GM21723 (cell line): ENCODE data around the gene ZSCAN12.
A peak's percentile ranks its signal among the peaks of the same experiment; 100 is the strongest.
"Not testable (repeated sequence)": the region's sequence is repeated elsewhere in the genome, so short reads cannot be mapped to it uniquely, and the experiment has no call there.

Experiments used
- ATAC-seq: cut with Tn5 transposase; IDR thresholded peaks from one replicate; pipeline ENCODE4 v1.9.1; 2021; ENCODE audit warnings: mild to moderate bottlenecking, moderate library complexity; ENCODE audit not compliant: unreplicated experiment

The ZSCAN12 gene

DNA sequence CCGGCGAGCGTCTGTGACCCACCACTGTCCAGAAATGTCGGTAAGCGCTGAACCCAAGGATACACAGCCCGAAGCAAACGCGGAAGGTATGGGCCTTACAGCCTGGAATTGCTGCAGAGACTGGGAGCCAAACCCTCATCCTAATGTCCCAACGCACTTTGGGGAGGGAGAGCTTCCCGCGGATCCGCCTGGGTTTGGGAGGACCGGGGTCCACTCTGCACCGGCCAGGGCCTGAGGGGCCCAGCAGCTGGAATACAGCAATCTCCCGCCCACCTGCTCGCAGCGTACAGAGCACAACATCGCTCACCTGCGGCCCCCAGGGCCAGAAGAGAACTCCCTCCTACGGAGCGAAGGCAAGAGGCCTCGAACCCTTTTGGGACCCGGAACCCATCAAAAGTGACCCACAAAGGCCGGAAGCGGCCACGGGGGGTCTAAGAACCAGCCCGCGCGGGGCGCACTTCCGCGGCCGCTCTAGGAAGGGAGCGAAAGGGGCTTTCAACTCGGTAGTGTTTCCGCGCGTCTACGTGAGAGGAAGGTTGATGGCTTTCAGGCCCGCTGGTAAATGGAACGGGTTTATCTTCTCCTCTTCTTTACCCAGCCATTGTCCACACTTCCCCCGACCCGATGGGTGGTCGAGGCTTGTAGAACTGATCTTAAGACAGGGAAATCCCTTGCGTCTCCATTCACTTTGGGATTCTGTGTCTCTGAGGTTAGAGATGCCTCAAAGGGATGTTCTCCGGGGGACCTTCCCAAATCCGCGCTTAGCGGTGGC lies at the start of gene ZSCAN12:
ZSCAN12 (minus strand) TSS at position 398 of the 772 bp plus-strand sequence. CDS start 1,342 bp downstream, outside the sequence.
- peak; percentile 89 for ATAC-seq

DNA sequence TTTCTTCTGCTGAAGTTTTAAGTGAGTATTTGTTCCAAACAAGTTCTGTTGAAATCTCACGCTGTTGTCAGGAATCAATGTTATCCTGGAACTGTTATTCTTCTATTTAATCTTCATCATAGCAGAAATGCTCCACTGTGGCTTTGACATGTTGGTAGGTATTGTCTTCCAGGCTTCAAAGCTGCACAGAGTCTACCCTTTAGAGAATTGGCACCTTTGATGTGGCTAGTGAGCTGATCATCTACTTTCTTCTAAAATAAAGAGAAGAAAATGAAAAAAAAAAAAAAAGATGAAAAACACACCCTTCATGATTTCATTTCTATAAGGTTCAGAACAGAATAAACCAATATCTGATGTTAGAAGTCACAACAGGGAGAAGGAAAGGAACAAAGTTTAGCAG lies 49.5 kb upstream of the ZSCAN12 start:
- ATAC-seq, result no peak

DNA sequence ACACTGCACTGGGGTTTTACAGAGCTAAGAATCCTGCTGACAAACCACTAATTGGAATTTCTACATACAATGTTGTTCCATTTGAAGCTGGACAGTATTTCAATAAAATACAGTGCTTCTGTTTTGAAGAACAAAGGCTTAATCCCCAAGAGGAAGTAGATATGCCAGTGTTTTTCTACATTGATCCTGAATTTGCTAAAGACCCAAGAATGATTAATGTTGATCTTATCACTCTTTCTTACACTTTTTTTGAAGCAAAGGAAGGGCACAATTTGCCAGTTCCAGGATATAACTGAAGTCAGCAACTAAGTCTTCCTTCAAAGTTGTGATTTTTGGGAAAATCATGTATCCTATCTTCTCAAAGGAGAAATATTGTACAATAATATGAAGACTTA lies 48.0 kb upstream of the ZSCAN12 start:
- ATAC-seq, result not testable (repeated sequence)

DNA sequence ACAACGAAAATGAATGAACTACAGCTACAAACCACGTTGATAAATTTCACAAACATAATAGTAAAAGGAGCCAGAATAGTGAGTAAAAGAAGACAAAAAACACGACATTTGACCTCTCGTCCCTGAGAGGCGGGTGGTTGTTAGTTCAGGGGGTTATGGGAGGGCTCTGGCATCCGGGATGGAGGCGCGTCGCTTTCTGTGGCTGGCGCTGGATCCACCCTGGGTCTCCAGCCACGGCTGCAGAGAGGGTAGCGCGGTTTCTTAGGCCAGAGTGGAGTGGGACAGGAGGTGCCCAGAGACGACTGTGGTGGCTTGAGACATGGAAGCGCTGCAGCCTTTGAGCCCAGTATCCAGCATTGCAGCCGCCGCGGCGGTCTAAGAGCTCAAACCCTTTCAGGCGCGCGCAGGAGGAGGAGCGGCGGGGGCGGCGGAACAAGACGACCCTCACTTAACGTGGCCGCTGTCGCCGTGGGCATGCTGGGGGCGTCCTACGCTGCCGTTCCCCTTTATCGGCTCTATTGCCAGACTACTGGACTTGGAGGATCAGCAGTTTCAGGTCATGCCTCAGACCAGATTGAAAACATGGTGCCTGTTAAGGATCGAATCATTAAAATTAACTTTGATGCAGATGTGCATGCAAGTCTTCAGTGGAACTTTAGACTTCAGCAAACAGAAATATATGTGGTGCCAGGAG lies 47.4 kb upstream of the ZSCAN12 start:
- no peak for ATAC-seq

DNA sequence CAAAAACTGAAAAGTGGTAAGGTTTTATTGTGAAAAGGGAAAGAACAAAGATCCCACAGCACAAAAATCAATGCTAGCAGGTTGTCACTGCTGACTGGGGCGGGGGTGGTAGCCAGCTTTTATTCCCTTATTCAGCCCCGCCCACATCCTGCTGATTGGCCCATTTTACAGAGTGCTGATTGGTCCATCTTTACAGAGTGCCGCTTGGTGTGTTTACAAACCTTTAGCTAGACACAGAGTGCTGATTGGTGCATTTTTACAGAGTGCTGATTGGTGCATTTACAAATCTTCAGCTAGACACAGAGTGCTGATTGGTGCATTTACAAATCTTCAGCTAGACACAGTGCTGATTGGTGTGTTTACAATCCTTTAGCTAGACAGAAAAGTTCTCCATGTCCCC lies 45.2 kb upstream of the ZSCAN12 start:
- ATAC-seq, result not testable (repeated sequence)

DNA sequence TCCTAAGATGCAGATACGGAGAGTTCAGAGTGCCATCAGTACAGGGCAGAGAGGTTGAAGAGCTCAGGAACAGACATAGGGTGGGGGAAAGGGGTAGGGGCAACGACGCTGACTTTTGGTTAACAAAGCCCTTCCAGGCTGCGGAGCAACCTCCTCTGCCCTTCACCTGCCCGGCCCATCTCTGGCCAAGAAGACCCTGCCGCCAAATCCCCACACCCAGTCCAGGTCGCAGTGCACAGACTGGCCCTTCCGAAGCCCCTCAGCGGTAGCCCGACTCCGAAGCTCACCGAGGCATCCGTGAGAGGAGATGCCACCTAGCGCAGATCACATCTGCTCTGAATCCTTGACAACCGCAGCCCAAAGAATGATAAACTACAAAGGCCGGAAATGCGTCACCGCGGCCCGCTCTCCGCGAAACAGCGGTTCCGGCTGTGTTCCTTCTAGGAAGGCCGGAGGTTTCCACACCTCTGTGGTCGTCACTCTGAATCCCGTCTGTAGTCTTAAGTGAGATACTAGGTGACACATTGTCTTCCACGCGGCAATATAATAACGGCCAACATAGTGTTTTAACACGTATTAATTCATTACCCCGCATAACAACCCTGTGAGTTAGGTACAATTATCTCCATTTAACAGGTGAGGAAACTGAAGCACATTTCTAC lies 43.7 kb upstream of the ZSCAN12 start, which contains the start of gene ZSCAN23:
ZSCAN23 (minus strand) TSS at position 380 of the 662 bp plus-strand sequence. CDS start 7,225 bp downstream, outside the sequence.
- peak; percentile 91 for ATAC-seq

DNA sequence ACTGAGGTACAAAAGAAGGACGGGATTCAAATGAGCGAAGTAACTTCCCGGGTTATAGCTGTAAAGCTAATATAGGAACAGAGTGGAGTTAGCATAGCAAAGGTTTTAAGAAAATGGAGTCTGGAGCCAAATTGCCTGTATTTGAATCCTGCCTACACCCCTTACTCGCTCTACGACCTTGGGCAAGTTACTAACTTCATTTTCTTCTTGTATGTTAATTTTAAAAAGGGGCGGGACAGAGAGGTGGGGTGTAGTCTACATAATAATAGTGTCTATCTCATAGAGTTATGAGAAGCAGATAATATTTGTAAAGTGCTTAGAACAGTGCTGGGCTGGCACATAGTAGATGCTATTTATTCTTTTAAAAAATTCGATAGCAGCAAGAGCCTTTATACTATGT lies 43.0 kb upstream of the ZSCAN12 start:
- ATAC-seq, result no peak

DNA sequence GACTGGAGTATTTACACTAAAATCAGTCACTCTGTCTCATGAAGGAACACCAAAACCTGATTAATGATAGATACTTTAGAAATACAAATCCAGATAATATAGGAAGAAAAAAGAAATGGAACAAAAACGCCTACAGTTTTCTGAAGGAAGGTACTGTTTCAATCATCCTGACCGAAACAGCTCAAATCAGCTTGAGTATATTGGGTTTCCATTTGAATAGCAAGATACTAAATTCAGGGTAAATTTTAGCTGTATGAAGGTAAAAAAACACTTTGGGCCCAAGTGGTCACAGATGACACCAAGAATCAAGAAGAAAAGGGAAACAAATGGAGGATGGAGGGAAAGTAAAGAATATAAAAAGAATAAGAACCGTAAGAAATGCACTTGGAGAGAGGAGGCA lies 36.9 kb upstream of the ZSCAN12 start:
- ATAC-seq, result no peak

DNA sequence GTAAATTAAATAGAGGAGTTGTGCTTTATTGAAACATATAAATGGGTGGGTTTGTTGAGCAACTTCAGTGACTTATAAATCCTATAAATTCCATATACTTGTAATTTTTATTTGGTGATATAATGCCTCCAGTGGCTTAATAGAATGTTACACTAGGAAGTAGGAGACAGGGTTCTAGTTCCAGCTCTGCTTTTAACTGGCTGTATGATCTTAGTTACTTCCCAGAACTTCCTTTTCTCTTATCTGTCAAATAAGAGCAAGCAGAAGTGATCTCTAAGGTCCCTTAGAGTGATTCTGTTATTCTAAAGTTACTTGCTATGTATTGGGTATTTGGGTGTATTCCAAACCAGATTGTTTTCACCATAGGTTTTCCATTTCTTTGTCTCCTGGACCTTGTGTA lies 33.6 kb upstream of the ZSCAN12 start:
- no peak for ATAC-seq

DNA sequence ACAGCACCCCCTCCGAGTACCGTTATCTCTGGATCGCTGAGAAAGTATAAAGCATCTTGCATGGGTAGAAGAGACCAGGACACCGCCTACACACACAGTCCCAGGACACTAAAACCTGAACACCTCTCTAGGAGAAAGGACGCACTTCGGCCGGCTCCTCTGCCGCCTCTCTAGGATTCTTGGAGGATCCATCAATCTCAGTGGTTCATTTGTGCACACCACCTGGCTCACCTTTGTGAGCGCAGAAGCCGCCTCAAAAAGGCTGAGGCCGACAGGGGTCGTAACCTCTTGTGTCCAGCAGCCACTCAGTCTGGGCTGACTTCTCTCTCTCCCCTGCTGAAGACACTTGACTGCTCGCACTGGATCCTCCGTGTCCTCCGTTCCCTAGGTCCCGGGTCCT lies 30.2 kb upstream of the ZSCAN12 start:
- ATAC-seq, result no peak

DNA sequence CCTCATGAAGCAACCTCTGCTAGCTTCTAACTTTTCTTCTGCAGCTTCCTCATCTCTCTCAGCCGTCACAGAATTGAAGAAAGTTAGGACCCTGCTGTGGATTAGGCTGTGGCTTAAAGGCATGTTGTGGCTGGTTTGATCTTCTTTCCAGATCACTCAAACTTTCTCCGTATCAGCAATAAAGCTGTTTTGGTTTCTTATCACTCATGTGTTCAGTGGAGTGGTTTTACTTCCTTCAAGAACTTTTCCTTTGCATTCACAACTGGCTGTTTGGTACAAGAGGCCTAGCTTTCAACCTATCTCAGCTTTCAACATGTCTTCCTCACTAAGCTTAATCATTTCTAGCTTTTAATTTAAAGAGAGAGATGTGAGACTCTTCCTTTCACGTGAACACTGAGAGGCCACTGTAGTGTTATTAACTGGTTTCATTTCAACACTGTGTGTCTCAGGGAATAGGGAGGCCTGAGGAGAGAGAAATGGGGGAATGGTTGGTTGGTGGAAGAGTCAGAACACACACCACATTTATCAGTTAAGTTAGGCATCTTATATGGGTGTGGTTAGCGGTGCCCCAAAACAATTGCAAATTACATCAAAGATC lies 26.5 kb upstream of the ZSCAN12 start:
- ATAC-seq, result no peak

DNA sequence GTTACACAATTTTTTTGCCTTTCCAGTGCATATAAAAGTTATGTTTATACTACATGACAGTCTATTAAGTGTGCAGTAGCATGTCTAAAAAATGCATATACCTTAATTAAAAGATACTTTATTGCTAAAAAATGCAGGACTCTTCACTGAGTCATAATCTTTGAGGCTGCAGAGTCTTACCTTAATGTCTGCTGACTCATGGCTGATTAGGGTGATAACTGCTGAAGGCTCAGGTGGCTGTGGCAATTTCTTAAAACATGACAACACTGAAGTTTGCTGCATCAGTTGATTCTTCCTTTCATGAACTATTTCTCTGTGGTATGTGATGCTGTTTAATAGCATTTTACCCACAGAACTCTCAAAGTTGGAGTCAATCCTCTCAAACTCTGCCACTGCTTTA lies 24.6 kb upstream of the ZSCAN12 start:
- ATAC-seq, result no peak

DNA sequence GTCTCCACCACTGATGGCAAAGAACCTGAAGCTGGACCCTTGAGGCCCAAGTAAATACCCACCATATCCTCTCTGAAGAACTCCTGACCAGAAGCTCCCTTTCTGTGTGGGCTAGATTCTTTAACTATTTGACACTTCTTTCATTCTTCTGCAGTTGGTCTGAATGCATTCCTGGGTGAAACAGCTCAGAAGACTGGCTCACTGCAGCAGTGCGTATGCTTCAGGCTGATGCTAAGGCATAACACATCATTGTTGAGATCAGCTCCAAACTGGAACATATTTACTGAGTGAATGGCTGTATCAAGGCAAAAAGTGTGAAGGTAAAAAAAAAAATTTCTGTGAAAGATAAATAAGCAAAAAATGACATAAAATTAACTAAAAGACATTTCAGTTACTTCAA lies 24.0 kb upstream of the ZSCAN12 start:
- ATAC-seq, result no peak

DNA sequence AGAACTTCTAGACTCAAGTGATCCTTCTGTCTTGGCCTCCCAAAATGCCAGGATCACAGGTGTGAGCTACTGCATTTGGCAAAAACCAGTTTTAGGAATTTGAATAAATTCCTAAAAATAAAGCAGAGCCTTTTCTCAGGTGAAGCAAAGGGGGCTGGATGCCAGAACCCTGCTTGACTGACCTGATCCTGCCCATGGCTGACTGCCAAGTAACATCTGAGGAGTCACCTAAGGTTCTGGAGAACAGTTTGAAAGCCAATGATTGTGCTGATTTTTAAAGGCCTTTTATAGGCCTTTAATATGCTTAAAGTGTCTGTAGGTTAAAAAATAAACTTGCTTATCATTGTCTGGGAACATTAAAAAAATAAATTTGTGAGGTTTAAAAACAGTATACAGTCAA lies 14.1 kb upstream of the ZSCAN12 start:
- no peak for ATAC-seq

DNA sequence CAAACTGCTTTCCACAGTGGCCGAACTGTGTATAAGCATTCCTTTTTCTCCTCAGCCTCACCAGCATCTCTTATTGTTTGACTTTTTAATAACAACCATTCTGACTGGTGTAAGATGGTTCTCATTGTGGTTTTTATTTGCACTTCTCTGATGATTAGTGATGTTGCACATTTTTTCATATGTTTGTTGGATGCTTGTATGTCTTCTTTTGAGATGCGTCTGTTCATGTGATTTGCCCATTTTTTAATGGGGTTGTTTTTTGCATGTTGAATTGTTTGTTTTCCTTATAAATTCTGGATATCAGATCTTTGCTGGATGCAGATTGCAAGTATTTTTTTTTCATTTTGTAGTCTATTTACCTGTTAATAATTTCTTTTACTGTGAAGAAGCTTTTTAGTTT lies 11.2 kb upstream of the ZSCAN12 start:
- ATAC-seq, result no peak

DNA sequence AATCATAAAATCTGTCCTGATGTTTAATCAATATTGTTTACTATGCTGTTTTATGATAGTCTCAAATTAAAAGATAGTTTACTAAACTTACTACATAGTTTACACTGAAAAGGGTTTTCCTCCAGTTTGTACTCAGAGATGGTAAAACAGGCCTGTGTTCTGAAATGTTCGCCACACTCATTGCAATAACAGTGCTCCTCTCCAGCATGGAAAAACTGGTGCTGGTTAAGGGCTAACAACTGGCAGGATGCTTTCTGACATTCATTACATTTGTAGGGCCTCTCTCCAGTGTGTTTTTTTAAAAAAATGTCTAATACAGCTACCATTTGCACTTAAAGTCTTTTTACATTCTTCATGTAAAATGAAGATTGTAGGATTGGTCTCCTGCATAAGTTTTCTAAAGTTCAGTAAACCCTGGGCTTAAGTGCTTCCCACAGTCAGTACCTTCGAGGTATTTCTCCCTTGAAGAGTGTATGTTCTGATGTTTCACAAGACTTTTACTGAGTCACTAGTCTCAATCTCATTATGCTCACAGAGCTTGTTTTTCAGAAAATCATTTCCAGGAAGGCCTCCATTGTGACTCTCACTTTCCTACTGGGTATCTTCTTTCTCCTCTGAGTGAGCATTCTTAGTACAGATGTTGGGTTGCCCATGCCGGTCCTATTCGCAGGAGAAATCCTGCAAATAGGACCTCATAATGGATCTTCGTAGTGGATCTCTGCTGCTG lies 8.7 kb upstream of the ZSCAN12 start:
- no peak for ATAC-seq

DNA sequence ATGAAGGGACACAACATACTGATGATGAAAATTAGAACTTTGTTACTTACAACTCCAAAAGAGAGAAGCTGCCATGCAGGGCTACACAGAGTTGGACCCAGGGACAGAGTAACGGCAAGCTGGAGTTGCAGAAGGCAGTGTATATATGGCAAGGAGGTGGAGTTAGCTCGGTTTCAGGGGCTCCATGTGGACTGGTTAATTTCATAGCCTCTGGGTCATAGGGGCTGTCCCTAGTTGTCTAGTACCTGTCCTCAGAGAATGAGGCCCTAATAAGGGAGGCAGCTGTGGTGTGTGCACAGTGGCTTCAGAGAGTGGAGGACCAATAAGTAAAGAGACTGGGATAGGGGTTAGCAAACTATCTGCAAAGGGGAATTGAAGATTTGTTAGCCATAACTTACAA lies 7.9 kb upstream of the ZSCAN12 start:
- no peak for ATAC-seq

DNA sequence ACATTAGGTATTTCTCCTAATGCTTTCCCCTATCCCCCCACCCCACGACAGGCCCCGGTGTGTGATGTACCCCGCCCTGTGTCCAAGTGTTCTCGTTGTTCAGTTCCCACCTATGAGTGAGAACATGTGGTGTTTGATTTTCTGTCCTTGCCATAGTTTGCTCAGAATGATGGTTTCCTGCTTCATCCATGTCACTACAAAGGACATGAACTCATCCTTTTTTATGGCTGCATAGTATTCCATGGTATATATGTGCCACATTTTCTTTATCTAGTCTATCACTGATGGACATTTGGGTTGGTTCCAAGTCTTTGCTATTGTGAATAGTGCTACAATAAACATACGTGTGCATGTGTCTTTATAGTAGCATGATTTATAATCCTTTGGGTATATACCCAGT lies 4.4 kb upstream of the ZSCAN12 start:
- ATAC-seq, result not testable (repeated sequence)

DNA sequence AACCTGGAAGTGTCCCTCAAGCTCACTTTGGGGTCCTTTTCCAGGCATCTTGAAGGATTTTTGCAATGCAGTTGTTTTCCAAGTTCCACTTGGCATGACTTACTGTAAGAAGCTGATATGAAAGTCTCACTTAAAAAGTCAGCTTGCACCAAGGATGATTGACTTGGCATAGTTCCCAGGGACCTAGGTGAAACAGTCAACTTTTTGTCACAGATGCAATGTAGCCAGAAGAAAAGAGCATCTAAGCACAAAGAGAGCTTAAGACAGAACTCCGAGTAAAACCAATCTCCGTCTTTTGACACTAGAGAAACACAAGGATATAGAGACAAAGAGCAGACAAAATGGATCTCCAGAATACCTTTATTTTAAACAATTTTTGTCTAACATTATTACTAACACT lies 2.6 kb upstream of the ZSCAN12 start:
- ATAC-seq, result no peak

DNA sequence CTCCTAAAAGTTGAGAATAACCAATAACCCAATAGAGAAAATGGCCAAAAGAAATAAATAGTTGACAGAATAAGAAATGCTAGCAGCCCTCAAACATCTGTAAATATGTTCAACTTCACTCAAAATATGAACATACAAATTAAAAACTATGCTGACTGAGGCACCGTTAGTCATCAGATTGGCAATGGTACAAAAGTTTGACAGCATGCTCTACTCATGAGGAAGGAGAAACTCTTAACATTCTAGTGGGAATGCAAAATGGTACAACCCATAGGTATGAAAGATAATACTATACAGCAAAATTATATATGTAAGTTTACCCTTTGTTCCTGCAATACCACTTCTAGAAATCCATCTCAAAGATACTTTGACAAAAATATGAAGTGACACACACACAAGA lies 1.6 kb upstream of the ZSCAN12 start:
- ATAC-seq, result no peak

DNA sequence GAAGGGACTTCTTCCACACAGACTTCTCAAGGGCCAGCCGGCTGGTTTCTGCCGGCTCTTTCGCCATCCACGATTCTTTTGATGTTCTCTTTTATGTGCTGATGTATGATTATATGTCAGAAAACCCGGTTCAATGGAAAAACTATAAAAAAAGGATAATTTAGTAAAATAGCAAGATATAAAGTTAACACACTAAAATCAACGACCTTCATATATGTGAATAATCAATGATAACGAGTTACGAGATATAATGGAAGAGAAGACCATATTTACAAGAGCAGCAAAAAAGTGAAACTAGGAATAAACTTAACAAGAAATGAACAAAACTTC lies 540 bp upstream of the ZSCAN12 start:
- ATAC-seq, result no peak
